ENCODE results near the gene MAGEL2.

GRCh38 chr15:23602124-23602523 is 45.5 kb downstream of the MAGEL2 start:
- TF ChIP-seq CTCF (IDR thresholded peaks at IDR 0.05), result no peak
- no peak for TF ChIP-seq POLR2A (IDR thresholded peaks at IDR 0.05)
- no peak for TF ChIP-seq POLR2AphosphoS5 (IDR thresholded peaks at IDR 0.05)

Data from breast epithelium (tissue), 3 donors.